GM19023 (cell line): Measurements from ENCODE around the gene GPR142.

Experiments used
- ATAC-seq: cut with Tn5 transposase; IDR thresholded peaks from one replicate; pipeline ENCODE4 v1.9.1; 2021; ENCODE audit warnings: mild to moderate bottlenecking, moderate library complexity; ENCODE audit not compliant: unreplicated experiment

The GPR142 gene

GRCh38 chr17:74344658-74345057 lies 22.6 kb upstream of the GPR142 start:
- no peak for ATAC-seq

GRCh38 chr17:74345433-74346241 lies 21.7 kb upstream of the GPR142 start:
- no peak for ATAC-seq

- no peak for ATAC-seq
Measured at GRCh38 chr17:74347646-74348045, 19.7 kb upstream of the GPR142 start.

- no peak for ATAC-seq
Measured at GRCh38 chr17:74349120-74349519, 18.2 kb upstream of the GPR142 start.

DNA sequence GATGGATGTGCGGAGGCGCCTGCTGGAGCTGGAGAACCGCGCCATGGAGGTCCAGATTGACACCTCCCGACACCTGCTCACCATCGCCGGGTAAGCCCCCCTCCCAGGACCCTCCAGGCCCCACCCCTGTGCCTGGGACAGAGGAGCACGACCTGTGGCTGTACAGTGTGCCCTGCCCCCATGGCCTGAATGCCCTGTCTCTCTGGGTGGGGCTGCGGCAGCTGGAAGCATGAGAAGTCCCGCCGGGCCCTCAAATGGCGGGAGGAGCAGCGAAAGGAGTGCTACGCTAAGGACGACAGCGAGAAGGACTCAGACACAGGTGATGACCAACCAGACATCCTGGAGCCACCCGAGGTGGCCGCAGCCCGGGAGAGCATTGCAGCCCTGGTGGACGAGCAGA lies 16.8 kb upstream of the GPR142 start:
- ATAC-seq = no peak

GRCh38 chr17:74351552-74352210 lies 15.6 kb upstream of the GPR142 start:
- ATAC-seq = no peak

DNA sequence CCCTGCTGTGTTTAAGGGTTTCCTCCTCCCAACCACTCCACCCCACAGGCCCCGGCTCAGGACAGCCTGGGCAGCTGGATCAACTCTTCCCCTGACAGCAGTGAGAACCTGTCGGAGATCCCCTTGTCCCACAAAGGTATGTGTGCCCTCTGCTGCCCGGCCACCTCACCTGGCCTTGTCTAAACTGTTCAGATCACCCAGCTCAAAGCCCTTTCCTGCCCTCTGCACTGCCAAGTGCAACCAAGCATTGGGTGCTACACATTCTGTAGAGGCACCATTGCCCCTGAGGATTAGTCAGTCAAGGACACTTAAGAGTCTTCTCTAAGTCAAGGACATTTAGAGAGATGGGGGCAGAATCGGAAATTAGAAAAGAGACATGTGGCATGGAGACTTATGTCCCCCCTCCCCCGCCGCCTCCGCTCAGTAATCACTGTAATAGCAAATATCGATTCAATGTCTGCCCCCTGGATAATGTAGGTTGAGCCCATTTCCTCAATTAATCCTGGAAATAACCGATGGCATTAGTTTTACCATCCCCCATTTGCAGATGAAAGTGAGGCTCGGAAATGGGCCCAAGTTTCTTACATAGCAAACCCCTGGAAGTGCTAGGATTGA lies 13.8 kb upstream of the GPR142 start:
- no peak for ATAC-seq

- ATAC-seq = no peak
Measured at GRCh38 chr17:74354123-74354522, 13.2 kb upstream of the GPR142 start.

DNA sequence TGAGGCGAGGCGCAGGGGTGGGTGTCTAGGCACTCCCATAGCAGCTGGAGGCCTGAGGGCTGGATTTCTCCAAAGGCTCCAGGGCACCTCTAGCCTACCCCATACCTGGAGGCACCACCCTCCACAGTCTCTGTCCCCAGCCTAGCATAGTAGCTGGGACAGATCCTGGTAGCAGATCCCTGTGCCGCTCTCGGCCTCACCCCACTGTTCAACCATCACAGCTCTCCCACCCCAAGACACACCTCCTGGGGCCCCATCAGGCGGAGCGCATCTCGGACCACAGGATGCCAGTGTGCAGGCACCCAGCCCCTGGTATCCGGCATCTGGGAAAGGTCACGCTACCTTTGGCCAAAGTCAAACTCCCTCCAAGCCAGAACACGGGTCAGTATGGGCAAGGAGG lies 12.7 kb upstream of the GPR142 start:
- no peak for ATAC-seq

DNA sequence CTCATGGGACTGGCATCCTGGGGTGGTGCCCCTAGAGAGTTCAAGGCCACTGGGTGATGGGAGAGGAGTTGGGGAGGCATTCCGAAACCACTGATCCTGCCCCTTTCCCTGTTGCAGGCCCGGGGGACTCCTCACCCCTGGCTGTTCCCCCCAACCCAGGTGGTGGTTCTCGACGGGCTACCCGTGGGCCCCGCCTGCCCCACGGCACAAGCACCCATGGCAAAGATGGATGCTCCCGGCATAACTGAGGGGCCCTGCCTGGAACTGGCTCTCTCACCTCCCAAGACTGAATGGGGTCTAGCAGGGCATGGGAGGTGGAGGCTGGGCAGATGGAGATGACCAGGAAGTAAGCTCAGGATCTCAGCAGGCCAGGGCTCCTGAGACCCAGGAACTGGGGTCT lies 12.2 kb upstream of the GPR142 start:
- ATAC-seq = no peak

- ATAC-seq = no peak
Measured at GRCh38 chr17:74356646-74357465, 10.4 kb upstream of the GPR142 start.

DNA sequence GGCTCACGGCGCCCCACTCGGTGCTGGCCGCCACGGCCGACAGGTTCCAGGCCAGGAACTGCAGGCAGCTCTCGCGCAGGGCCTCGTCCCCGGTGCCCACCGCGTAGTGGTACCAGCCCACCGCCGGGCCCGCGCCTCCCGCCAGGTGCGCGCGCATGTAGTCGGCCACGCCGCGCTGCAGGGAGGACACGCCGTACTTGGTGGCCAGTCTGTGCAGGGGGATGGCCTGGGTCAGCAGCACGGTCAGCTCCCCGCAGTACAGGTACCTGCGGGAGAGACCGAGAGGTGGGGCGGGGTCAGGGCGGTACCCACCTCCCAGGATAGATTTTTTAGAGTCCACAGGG lies 9.9 kb upstream of the GPR142 start:
- no peak for ATAC-seq

GRCh38 chr17:74358697-74359096 lies 8.6 kb upstream of the GPR142 start:
- no peak for ATAC-seq

DNA sequence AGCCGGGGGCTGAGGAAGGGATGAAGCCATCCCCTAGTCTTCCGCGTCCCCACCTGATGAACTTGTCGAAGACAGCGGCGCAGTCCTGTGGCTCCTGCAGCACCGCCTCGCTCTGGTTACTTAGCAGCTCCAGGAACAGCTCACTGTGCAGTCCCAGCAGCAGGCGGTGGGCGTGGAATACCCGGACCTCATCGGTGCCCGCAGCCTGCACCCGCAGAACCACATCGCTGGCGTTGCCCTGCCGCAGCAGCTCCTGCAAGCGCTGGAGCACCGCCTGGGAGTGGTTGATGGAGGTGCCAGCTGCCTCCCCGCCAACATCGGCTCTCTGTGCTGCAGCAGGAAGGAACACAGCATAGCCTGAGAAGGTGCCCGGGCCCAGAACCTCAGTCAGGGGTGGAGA lies 7.4 kb upstream of the GPR142 start:
- no peak for ATAC-seq

DNA sequence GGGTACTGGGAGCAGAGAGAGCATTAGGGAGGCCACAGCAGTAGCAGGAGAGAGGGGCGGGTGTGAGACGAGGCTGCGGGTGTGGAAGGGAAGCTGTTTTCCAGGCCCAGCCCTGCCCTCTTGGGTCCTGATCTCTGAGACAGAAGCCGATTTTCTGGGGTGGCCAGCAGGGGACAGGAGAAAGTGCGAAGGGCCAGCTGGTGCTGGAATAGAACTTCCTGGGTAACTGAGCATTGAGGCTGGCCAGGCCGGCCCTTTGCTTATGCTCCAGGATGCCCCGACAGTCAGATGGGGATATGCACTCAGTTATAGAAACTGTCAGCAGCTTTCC lies 6.4 kb upstream of the GPR142 start:
- ATAC-seq = no peak

DNA sequence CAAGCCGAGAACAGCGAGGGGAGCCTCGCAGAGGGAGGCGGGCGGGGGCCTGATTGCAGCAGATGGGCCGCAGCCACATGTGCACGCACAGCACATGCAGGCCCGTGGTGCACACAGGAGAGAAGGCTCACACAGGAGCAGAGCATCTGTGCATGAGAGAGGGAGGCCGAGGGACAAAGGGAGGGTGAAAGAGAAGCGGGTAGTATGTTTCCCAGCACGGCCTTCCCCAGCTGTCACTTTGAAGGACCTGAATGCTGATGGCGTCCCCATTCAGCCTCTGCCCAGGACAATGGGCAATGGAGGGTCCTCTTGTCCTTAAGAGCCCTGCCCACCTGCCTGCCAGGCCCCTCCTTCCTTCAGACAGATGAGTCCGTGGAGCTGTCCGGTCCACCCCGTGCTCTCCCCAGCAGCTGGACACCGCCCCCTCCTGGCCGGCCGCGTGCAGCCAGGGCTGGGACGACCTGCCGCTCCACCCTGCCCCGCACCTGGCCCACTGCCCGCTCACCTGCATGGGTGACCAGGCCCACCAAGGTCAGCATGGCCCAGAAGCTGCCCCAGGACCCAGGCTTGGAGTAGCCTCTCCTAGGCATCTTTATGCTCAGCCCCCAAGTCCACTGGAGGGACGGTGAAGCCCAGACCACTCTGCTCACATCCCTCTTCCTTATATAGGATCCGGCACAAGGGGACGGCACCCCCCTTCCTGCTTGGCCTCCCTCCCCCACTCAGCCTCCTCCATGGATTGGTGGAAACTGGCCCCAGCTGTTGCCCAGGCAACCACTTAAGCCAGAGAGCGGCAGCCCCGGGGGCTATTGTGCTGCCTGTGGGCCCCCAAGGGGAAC lies 5.9 kb upstream of the GPR142 start, which contains the start of gene BTBD17:
Gene BTBD17 (minus strand): TSS at position 639 of the 839 bp plus-strand sequence. CDS start 49 bp downstream, at position 590.
- no peak for ATAC-seq

DNA sequence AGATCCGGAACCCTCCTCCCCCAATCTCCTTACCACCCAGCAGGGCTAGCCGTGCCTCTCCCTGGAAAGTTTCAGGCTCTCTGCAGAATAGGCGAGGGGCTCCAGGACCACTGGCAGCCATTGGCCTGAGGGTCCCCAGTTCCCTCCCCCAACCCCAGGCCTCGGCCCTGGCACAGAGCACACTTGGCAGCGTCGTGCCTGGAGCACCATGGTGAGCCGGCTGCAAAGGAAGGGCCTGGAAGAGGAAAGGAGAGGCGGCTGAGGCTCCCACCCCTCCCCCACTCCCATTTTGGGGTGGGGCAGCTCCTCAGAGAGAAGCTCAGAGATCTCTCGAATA lies 5.3 kb upstream of the GPR142 start:
- ATAC-seq = no peak

DNA sequence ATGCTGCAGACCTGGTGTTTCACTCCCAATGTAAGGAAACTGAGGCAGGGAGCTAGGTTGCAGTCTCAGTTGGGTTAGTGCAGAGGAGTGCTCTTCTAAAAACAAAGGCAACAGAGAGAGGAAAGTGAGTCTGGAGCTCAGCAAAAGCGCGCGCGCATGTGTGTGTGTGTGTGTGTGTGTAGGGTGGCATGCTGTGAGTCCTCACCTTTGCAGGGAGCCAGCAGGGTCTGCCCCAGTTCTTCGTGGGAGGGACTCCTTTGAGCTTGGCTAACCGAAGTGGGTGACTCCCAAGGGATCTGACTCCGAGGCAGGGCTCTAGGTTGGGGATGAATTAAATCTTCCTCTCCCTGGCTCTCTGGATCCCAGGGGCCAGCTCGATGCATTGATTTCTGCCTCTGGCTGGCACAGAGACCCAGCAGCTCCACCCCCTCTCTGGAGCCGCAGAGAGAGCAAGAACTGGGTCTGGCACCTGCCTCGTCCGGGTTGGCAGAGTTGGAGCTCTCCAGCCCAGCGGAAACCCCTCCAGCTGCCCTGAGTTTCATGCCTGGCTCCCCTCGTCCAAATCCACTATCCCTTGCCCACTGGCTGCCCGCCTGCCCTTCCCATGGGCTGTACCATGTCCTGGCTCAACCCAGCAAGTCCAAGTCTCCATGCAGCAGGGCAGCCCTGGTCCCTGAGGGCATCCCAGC lies 4.4 kb upstream of the GPR142 start:
- no peak for ATAC-seq

- ATAC-seq = no peak
Measured at GRCh38 chr17:74368341-74369081, 1.2 kb downstream of the GPR142 start.
